Activated CD4-positive, alpha-beta T cell treated with anti-CD3 and anti-CD28 coated beads for 36 hours (primary cell): Measurements from ENCODE around the gene POU2AF2. TPM values are rescaled to one million over a fixed set of nuclear protein-coding genes. Genes with fewer than 3 reads are reported as not detected.
"Not testable (repeated sequence)": the region's sequence is repeated elsewhere in the genome, so short reads cannot be mapped to it uniquely, and the experiment has no call there.

Experiments
- ATAC-seq: fragments of 200-7000 bp; cut with Tn5 transposase; one replicate; pipeline ENCODE4 v1.10.0; 2021; ENCODE audit warnings: mild to moderate bottlenecking, moderate library complexity
- CTCF ChIA-PET: fragments of 350-600 bp; sonication (Branson Sonifier 250); formaldehyde crosslinking; loops from one replicate; lab custom pipeline; 2021; ENCODE audit warnings: antibody characterized with exemption; lab: Charles Lee
- POLR2A ChIA-PET: fragments of 350-600 bp; sonication (Branson Sonifier 250); formaldehyde crosslinking; loops from one replicate; lab custom pipeline; 2021; ENCODE audit warnings: antibody characterized with exemption, inconsistent platforms; lab: Charles Lee
- DNase-seq: peaks from one replicate; pipeline ENCODE4 v3.0.0-alpha.2; 2020
- H3K27ac Mint-ChIP-seq: one replicate; pipeline ENCODE4 v1.8.0; 2021; ENCODE audit warnings: mixed read lengths
- H3K27me3 Mint-ChIP-seq: one replicate; pipeline ENCODE4 v1.8.0; 2021; ENCODE audit warnings: mixed read lengths
- H3K36me3 Mint-ChIP-seq: one replicate; pipeline ENCODE4 v1.8.0; 2021; ENCODE audit warnings: low read depth, mixed read lengths
- H3K4me1 Mint-ChIP-seq: one replicate; pipeline ENCODE4 v1.8.0; 2021; ENCODE audit warnings: mixed read lengths
- H3K4me3 Mint-ChIP-seq: one replicate; pipeline ENCODE4 v1.8.0; 2021; ENCODE audit warnings: mild to moderate bottlenecking, moderate library complexity, mixed read lengths
- H3K9me3 Mint-ChIP-seq: one replicate; pipeline ENCODE4 v1.8.0; 2021; ENCODE audit warnings: low read depth, mixed read lengths
- intact Hi-C, 2 experiments: fragments of 100-400 bp; cut with DNase I in 1 of 2; cut with micrococcal nuclease in 1 of 2; formaldehyde crosslinking; loops; one replicate each; pipeline versions ENCODE4 v1.14.2 to v1.15.1; 2022 to 2024; cut with DNase I, micrococcal nuclease
- total RNA-seq, 2 experiments: library from RNA; stranded (reverse); gene quantifications; one replicate each; pipeline ENCODE4 v1.2.3, GENCODE V29; 2021

Gene POU2AF2, protein sequence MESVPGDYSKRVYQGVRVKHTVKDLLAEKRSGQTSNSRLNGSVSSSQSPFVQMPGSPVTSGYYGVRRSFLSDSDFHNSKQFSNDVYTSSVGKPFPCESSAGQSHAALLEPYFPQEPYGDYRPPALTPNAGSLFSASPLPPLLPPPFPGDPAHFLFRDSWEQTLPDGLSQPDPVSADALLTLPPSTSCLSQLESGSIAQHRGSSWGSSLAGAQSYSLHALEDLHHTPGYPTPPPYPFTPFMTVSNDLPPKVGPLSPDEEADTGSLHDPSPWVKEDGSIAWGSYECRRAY
- under 1 TPM in 1 of 2 experiments, not detected in 1; 0.14 TPM for total RNA-seq

DNA sequence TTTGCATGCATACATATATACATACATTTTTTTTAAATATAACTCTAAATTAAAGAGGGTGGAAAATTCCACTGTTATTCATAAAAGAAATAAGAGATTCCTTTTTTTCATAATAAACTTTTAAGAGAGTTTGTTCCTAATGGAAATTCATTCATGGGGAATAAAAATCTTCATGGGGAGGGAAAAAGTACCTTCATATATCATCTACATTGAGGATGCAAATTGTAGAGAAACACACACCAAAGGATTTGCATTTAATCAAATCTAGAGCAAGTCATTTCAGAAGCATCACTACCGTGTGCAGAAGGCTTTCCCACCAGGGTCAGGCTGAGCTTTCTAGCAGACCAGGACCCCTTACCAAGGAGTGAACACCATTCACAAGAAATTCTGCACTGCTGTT, at the start of gene POU2AF2:
POU2AF2 (plus strand) TSS at position 301 of the 400 bp plus-strand sequence. CDS start 129 bp downstream, outside the sequence.
- Mint-ChIP-seq H3K4me1 (no peaks in the 10 kb centered on the region), H3K27me3 (peaks cover 29% of the 10 kb centered on the region), H3K27ac (no peak within 1 kb of the TSS), H3K36me3 (no peaks in the 10 kb centered on the region), H3K4me3 (no peak within 1 kb of the TSS), H3K9me3 (no peaks in the 10 kb centered on the region)
- intact Hi-C loops, result no loop called here
- ATAC-seq (no peak), DNase-seq (no peak)
- CTCF ChIA-PET, result interaction anchor here (0.7 to 1.6 kb wide), 2 partner anchors 15 to 1158 kb away, joined by 3 to 8 read pairs; no protein-coding TSS in a partner anchor
- POLR2A ChIA-PET, result no interaction called here

DNA sequence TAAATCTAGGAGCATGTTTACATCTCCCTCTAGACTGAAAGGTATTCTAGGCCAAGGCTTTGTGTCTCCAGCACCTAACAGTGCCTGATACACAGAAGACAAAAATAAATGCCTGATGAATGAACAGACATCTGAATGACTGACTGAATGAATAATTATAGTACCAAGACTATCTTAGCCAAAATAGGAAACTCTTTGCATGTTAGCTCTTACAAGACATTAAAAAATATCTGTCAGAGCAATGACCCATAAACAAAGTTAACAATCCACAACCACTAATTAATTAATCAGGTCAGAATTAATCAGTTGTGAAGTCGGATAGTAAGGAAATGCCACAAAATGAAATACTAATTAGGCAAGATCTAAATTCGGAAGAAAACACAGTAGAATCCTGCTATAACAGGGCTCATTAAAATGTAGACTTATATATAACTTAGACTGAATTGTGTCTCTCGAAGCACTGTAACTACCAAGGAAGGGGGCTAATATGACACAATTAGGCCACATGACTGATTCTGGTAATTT, 45.5 kb upstream of the POU2AF2 start:
- Mint-ChIP-seq H3K27me3 (peaks cover 3% of the 10 kb centered on the region), H3K36me3 (no peaks in the 10 kb centered on the region), H3K4me3 (no peak overlapping the region), H3K4me1 (no peaks in the 10 kb centered on the region), H3K27ac (no peak overlapping the region), H3K9me3 (no peaks in the 10 kb centered on the region)
- CTCF ChIA-PET, result no interaction called here
- ATAC-seq, result no peak
- no peak for DNase-seq
- POLR2A ChIA-PET, result no interaction called here
- intact Hi-C loops, result no loop called here

DNA sequence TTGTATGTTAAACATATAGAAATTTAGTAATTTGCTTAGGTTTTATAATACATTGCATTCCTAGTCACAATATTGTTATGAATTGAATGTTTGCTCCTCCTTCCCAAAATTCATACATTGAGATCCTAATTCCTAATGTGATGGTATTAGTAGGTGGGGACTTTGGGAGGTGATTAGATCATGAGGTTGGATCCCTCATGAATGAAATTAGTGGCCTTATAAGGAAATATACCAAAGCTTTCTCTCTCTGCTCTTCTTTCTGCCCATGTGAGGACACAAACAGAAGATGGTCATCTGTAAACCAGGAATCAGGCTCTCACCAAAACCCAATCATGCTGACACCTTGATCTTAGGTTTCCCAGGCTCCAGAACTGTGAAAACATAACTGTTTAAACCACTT, 41.3 kb upstream of the POU2AF2 start:
- Mint-ChIP-seq H3K4me3 (no peak overlapping the region), H3K4me1 (peaks cover 9% of the 10 kb centered on the region), H3K27ac (no peak overlapping the region), H3K36me3 (no peaks in the 10 kb centered on the region), H3K27me3 (peaks cover 3% of the 10 kb centered on the region), H3K9me3 (no peaks in the 10 kb centered on the region)
- intact Hi-C loops, result no loop called here
- ChIA-PET CTCF (interaction anchor here (0.8 to 1.1 kb wide), 2 partner anchors 12 to 266 kb away, joined by 3 to 4 read pairs; no protein-coding TSS in a partner anchor), POLR2A (no interaction called here)
- ATAC-seq (no peak), DNase-seq (no peak)

DNA sequence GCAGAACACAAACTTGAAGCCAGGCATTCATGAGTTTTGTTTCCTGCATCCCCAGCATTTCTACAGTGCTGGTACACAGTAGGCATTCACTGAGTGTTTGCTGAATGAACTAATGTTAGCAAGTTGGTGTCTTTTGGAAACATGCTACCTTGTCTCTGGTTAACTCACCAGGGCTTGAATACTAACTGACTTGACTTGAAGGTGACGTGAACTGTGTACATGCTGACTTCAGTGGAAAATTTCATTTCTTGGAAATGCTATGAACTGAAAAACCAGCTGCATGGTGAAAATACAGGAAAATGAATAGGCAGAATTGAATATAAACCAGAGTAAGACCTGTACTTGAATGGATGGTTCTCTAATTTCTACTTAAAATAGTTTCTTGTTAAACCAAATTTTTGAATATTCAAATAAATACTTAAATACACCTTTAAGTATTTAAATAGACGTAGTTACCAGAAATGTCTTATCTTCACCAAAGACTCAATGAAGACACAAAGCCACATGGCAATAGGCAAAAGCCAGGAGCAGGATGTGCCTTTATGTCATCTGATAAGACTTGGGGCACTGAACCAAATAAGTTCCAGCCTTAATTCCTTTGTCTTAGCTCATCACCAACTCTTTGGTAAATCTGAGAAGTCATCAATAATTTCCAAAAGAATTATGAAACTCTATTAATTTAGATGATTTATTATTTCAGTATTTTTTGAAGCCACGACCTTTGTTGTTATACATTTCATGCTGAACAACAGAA, 39.7 kb upstream of the POU2AF2 start:
- Mint-ChIP-seq H3K4me1 (peaks cover 9% of the 10 kb centered on the region), H3K27ac (no peak overlapping the region)
- CTCF ChIA-PET, result no interaction called here

DNA sequence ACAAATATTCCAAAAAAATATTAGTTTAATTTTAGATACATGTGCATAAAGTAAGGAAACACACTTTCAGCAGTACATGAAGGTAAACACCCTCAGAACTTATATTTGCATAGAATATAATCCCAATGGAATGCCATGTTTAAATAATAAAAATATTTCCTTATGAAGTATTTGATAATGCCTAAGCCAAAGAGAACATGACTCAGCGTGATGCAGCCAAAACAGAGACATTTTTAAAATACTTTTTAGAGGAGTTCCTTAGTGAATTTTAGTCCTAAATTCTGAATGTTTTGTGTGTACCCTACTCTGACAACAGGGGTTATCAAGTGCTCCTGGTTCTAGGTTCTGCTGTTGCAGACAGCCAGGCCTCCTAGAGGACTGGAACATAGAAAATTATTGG, 39.1 kb upstream of the POU2AF2 start:
- peaks cover 9% of the 10 kb centered on the region for H3K4me1 Mint-ChIP-seq
- H3K27me3 Mint-ChIP-seq, result peaks cover 5% of the 10 kb centered on the region
- ATAC-seq (no peak), DNase-seq (no peak)
- POLR2A ChIA-PET, result interaction anchor here (1.1 kb wide), 1 partner anchor 22 kb away, joined by 3 read pairs; no protein-coding TSS in a partner anchor
- H3K9me3 Mint-ChIP-seq, result no peaks in the 10 kb centered on the region
- CTCF ChIA-PET, result interaction anchor here (1.0 kb wide), 1 partner anchor 13 kb away, joined by 4 read pairs; no protein-coding TSS in a partner anchor
- H3K36me3 Mint-ChIP-seq, result no peaks in the 10 kb centered on the region
- H3K27ac Mint-ChIP-seq, result no peak overlapping the region
- intact Hi-C loops, result no loop called here
- no peak overlapping the region for H3K4me3 Mint-ChIP-seq

More for the DNA sequence above, 39.7 kb upstream of the POU2AF2 start:
- H3K36me3 Mint-ChIP-seq, result no peaks in the 10 kb centered on the region
- ATAC-seq, result peak; percentile 42
- intact Hi-C loops, result no loop called here
- H3K27me3 Mint-ChIP-seq, result peaks cover 4% of the 10 kb centered on the region
- H3K4me3 Mint-ChIP-seq, result no peak overlapping the region
- POLR2A ChIA-PET, result no interaction called here
- no peaks in the 10 kb centered on the region for H3K9me3 Mint-ChIP-seq
- DNase-seq, result no peak

DNA sequence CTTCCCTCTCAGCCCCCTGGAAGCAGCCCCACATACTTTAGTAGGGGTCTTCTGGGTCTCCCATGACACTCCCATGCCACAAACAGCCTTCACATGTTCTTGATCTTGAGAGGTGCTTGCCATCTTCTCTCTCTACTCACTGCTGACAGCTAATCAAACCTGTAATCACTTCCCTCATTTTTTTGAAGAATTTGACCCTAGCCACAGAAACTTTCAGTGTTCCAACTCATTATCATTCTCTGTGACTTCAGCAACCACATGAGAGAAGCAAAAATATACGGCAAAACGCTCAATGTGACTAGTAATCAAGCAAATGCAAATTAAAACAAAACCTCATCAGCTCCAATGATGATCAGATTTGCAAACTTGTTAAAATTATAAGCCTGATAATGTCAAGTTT, 38.3 kb upstream of the POU2AF2 start:
- no peak overlapping the region for H3K4me3 Mint-ChIP-seq
- intact Hi-C loops, result no loop called here
- H3K27me3 Mint-ChIP-seq, result peaks cover 5% of the 10 kb centered on the region
- no peaks in the 10 kb centered on the region for H3K9me3 Mint-ChIP-seq
- ATAC-seq (no peak), DNase-seq (no peak)
- POLR2A ChIA-PET, result interaction anchor here (1.1 kb wide), 1 partner anchor 23 kb away, joined by 3 read pairs; no protein-coding TSS in a partner anchor
- no peaks in the 10 kb centered on the region for H3K36me3 Mint-ChIP-seq
- H3K27ac Mint-ChIP-seq, result peak overlapping the region; percentile 11
- H3K4me1 Mint-ChIP-seq, result peaks cover 9% of the 10 kb centered on the region
- CTCF ChIA-PET, result interaction anchor here (0.7 to 1.0 kb wide), 2 partner anchors 14 to 316 kb away, joined by 3 to 4 read pairs; no protein-coding TSS in a partner anchor

DNA sequence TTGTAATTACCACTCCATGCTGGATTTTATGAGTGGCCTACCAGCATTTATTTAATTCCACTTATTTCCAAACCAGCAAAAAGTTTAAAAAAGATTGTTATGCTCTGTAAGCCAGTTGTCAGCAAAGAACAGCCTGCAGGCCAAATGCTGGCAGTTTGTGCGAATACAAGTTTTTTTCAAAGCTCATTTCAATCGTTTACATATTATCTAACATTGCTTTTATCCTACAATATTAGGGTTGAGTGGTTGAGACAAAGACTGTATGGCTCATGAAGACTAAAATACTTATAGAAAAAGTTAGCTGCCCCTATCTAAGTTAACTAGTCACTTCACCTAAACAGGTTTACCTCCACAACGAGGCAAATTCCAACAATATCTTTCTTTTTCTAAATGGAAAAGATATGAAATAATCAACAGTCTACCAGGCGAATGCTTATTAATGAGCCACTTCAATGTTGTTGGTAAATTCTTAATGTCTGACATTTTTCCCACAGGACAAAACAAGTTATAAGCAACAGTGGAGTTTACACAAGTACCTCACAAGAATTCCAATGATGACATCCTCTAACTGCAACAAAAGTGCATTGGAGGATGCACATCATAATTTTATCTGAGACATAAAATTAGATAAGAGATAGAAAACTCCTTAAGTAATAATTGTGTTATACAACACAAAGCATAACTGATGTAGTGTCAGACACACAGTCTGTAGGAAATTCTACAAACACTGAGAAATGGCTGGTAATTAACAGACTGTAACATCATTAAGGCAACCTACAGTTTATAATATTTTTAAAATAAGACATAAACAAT, 35.8 kb upstream of the POU2AF2 start:
- H3K4me1 Mint-ChIP-seq, result peaks cover 9% of the 10 kb centered on the region
- H3K27ac Mint-ChIP-seq, result no peak overlapping the region
- no peaks in the 10 kb centered on the region for H3K36me3 Mint-ChIP-seq
- intact Hi-C loops, result no loop called here
- CTCF ChIA-PET, result no interaction called here
- no peak overlapping the region for H3K4me3 Mint-ChIP-seq
- DNase-seq, result no peak
- no peak for ATAC-seq
- POLR2A ChIA-PET, result no interaction called here
- no peaks in the 10 kb centered on the region for H3K9me3 Mint-ChIP-seq
- peaks cover 4% of the 10 kb centered on the region for H3K27me3 Mint-ChIP-seq

DNA sequence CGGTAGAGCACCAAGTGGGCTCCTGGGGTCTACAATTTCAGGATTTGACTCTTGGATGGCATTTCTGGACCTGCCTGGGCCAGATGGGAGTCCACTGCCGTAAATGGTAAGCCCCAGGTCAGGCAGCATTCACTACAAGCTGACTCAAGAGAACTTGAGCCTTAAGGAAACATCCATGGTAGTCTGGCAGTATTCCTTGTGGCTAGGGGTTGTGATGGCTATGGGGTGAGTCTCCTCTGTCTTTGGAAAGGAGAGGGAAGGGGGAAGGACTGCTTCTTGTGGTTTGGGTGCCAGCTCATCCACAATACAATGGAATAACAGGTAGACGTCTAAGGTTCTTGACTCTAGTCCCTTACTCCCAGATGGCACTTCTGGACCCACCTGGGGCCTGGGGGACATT, 32.3 kb upstream of the POU2AF2 start:
- POLR2A ChIA-PET, result no interaction called here
- ATAC-seq, result no peak
- CTCF ChIA-PET, result no interaction called here
- DNase-seq, result no peak
- intact Hi-C loops, result no loop called here
- H3K27me3 Mint-ChIP-seq, result peaks cover 4% of the 10 kb centered on the region
- H3K4me1 Mint-ChIP-seq, result no peaks in the 10 kb centered on the region
- H3K4me3 Mint-ChIP-seq, result no peak overlapping the region
- no peaks in the 10 kb centered on the region for H3K36me3 Mint-ChIP-seq
- no peaks in the 10 kb centered on the region for H3K9me3 Mint-ChIP-seq
- H3K27ac Mint-ChIP-seq, result no peak overlapping the region

DNA sequence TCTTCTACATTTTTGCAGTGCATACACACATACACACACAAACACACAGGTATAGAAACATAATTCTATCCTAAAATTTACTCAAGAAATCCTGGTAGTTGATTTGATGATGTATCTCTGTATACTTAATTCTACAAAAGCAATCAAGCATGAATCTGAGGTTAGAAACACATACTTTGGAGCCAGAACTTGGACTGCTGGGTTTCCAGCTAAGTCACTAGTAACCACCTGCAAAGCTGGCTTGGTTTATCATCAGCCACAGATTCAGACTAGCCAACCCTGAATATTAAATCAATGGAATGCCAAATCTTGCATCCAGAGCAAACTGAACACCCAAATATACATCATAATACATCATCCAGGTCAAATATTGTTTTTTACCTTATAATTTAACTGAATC, 24.8 kb upstream of the POU2AF2 start:
- Mint-ChIP-seq H3K27ac (no peak overlapping the region), H3K4me1 (peaks cover 10% of the 10 kb centered on the region), H3K9me3 (no peaks in the 10 kb centered on the region), H3K36me3 (no peaks in the 10 kb centered on the region), H3K4me3 (no peak overlapping the region), H3K27me3 (peaks cover 19% of the 10 kb centered on the region)
- DNase-seq, result no peak
- ChIA-PET CTCF (interaction anchor here (0.6 to 1.7 kb wide), 2 partner anchors 9 to 705 kb away, joined by 3 to 7 read pairs; no protein-coding TSS in a partner anchor), POLR2A (no interaction called here)
- intact Hi-C loops, result no loop called here
- ATAC-seq, result no peak

DNA sequence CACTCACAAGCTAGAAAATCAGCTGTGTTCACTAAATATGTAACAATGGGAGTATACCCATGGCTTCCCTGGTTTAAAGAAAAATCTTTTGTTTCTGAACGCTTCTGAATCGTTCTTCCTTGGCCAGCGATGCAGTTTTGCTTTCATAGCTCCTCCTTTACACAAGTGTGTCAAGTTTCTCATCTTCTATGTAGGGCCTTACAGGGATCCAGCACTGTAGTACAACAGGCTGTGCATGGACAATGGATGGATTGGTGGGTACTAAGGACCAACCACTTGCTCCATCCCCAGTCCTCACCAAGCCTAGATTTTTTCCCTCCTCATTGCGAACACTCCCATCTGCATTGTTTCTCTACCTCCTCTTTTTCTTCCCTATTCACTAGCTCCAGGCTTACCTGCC, 24.3 kb upstream of the POU2AF2 start:
- Mint-ChIP-seq H3K27me3 (peaks cover 19% of the 10 kb centered on the region), H3K9me3 (no peaks in the 10 kb centered on the region)
- CTCF ChIA-PET, result interaction anchor here (0.6 to 1.7 kb wide), 2 partner anchors 8 to 706 kb away, joined by 3 to 7 read pairs; no protein-coding TSS in a partner anchor

DNA sequence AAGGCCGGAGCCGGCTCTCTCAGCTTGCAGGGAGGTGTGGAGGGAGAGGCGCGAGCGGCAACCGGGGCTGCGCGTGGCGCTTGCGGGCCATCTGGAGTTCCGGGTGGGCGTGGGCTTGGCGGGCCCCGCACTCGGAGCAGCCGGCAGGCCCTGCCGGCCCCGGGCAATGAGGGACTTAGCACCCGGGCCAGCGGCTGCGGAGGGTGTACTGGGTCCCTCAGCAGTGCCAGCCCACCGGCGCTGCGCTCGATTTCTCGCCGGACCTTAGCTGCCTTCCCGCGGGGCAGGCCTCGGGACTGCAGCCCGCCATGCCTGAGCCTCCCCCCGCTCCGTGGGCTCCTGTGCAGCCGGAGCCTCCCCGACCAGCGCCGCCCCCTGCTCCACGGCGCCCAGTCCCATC, 23.6 kb upstream of the POU2AF2 start:
- H3K27me3 Mint-ChIP-seq, result peaks cover 19% of the 10 kb centered on the region
- ATAC-seq, result not testable (repeated sequence)

More for the DNA sequence above, 24.3 kb upstream of the POU2AF2 start:
- Mint-ChIP-seq H3K27ac (no peak overlapping the region), H3K36me3 (no peaks in the 10 kb centered on the region), H3K4me3 (no peak overlapping the region), H3K4me1 (peaks cover 10% of the 10 kb centered on the region)
- no peak for DNase-seq
- no peak for ATAC-seq
- POLR2A ChIA-PET, result interaction anchor here (0.6 kb wide), 1 partner anchor 772 kb away, joined by 3 read pairs; no protein-coding TSS in a partner anchor
- intact Hi-C loops, result no loop called here

More for the DNA sequence above, 23.6 kb upstream of the POU2AF2 start:
- H3K27ac Mint-ChIP-seq, CTCF ChIA-PET, H3K36me3 Mint-ChIP-seq, H3K4me1 Mint-ChIP-seq, DNase-seq, H3K9me3 Mint-ChIP-seq, H3K4me3 Mint-ChIP-seq, intact Hi-C loops: not testable (repeated sequence)
- POLR2A ChIA-PET, result interaction anchor here (0.6 kb wide), 1 partner anchor 773 kb away, joined by 3 read pairs; no protein-coding TSS in a partner anchor
